K562 (cell line): ENCODE measurements around the gene RNF121. TPM values are rescaled to one million over a fixed set of nuclear protein-coding genes. Genes with fewer than 3 reads are reported as not detected.

Experiments used
- ATF4 ChIP-seq: fragments of 450-650 bp; formaldehyde crosslinking; IDR thresholded peaks from 2 replicates; pipeline ENCODE4 v1.4.0; 2022; ENCODE audit warnings: mild to moderate bottlenecking, moderate library complexity
- E2F8 ChIP-seq: fragments of 450-650 bp; IDR thresholded peaks from 2 replicates; pipeline ENCODE4 v1.7.1; 2018; ENCODE audit warnings: mild to moderate bottlenecking, low read depth; ENCODE audit not compliant: partially characterized antibody
- EP300 ChIP-seq: IDR thresholded peaks from 2 replicates; pipeline ENCODE4 v1.6.1; 2012; ENCODE audit warnings: low read length, improper control_type of control experiment
- GTF2B ChIP-seq: IDR thresholded peaks from 2 replicates; pipeline ENCODE4 v1.6.1; 2011; ENCODE audit not compliant: insufficient read length; ENCODE audit errors: extremely low read depth
- MAFF ChIP-seq: IDR thresholded peaks from 2 replicates; pipeline ENCODE4 v1.6.1; 2012; ENCODE audit warnings: low read length, improper control_type of control experiment
- MCM7 ChIP-seq, 2 experiments: fragments of 450-650 bp; IDR thresholded peaks; 2 replicates each; pipeline ENCODE4 v1.6.1; 2016 to 2018
- MEIS2 ChIP-seq: fragments of 450-650 bp; IDR thresholded peaks from 2 replicates; pipeline ENCODE4 v1.6.1; 2014; ENCODE audit warnings: mild to moderate bottlenecking; ENCODE audit not compliant: partially characterized antibody
- NR4A1 ChIP-seq, 2 experiments: fragments of 250-450 bp in 1 of 2; fragments of 450-650 bp in 1 of 2; sonication (Bioruptor Pico) in 1 of 2; IDR thresholded peaks; 2 replicates each; pipeline versions ENCODE4 v1.4.0 to v1.6.1; 2016 to 2020; ENCODE audit warnings: mild to moderate bottlenecking in 2 of 2, missing compliant biosample characterization in 1 of 2, missing genetic modification characterization in 1 of 2, moderate library complexity in 1 of 2
- PTTG1 ChIP-seq: fragments of 450-650 bp; IDR thresholded peaks from 2 replicates; pipeline ENCODE4 v1.6.1; 2016; ENCODE audit warnings: low read depth, mild to moderate bottlenecking, missing genetic modification characterization, missing compliant biosample characterization
- SMAD4 ChIP-seq: fragments of 250-450 bp; sonication (Bioruptor Pico); conservative IDR thresholded peaks from 2 replicates; pipeline ENCODE4 v1.8.0; 2021; ENCODE audit warnings: inconsistent platforms, mild to moderate bottlenecking, moderate library complexity
- SMARCA4 ChIP-seq: fragments of 450-650 bp; IDR thresholded peaks from 2 replicates; pipeline ENCODE4 v1.6.1; 2016
- SMARCC2 ChIP-seq: fragments of 450-650 bp; IDR thresholded peaks from 2 replicates; pipeline ENCODE4 v1.6.1; 2017; ENCODE audit warnings: antibody characterized with exemption, moderate library complexity, mild to moderate bottlenecking, low read depth
- TFAM ChIP-seq: fragments of 250-450 bp; sonication (Bioruptor Pico); conservative IDR thresholded peaks from 2 replicates; pipeline ENCODE4 v1.5.0; 2021; ENCODE audit warnings: mild to moderate bottlenecking, moderate library complexity
- TSHZ1 ChIP-seq: fragments of 250-450 bp; sonication (Bioruptor Pico); IDR thresholded peaks from 2 replicates; pipeline ENCODE4 v1.4.0; 2020; ENCODE audit warnings: mild to moderate bottlenecking, moderate library complexity
- ZC3H4 ChIP-seq: sonication (generic); formaldehyde crosslinking; IDR thresholded peaks from 2 replicates; pipeline ENCODE4 v1.9.0; 2021; ENCODE audit warnings: missing genetic modification reagents, borderline replicate concordance
- ZNF583 ChIP-seq: fragments of 250-450 bp; sonication (Bioruptor Pico); IDR thresholded peaks from 2 replicates; pipeline ENCODE4 v1.4.0; 2020
- ZNF655 ChIP-seq: fragments of 250-450 bp; sonication (Bioruptor Pico); IDR thresholded peaks from 2 replicates; pipeline ENCODE4 v1.5.0; 2021
- polyA plus RNA-seq, 8 experiments: library from polyadenylated mRNA; depleted of rRNA in 4 of 8; stranded (reverse) in 5 of 8; unstranded in 3 of 8; fragments of >200 nt; fragmentation: Nextera tagmentation in 2 of 8; fragmentation: Illumina TruSeq in 1 of 8; extraction: Ambion mirVana in 2 of 8; extraction: Trizol in 1 of 8; gene quantifications; 2 replicates each; pipeline versions ENCODE4 v1.2.1 to v1.2.3, GENCODE V29; 2011 to 2014; ENCODE audit warnings: inconsistent platforms in 1 of 8, missing spikeins in 1 of 8
- total RNA-seq, 7 experiments: library from RNA; depleted of rRNA in 6 of 7; stranded (reverse); fragments of >200 nt in 6 of 7; fragmentation: Illumina TruSeq in 2 of 7; extraction: Trizol in 2 of 7; gene quantifications; 2 replicates each; pipeline versions ENCODE4 v1.2.1 to v1.2.3, GENCODE V29; 2011 to 2021; ENCODE audit warnings: low replicate concordance in 1 of 7

Gene RNF121
- total and polyA plus RNA-seq, 9 of the 15 experiments (the other 6 are each of a cell fraction or from before 2014, with no cell fraction given) = 8.0 to 63.4 (median 20.5) TPM

- TF ChIP-seq TSHZ1 (CRISPR knock-in tag) (no peak), GTF2B (no peak), SMARCC2 (no peak), E2F8 (peak; percentile 32), SMARCA4 (peak; percentile 52; the same call in 1 of the 2 replicates), EP300 (peak; percentile 54; the same call in 1 of the 2 replicates), MAFF (no peak), PTTG1 (no peak), TFAM (CRISPR knock-in tag) (no peak), NR4A1 (CRISPR knock-in tag; IDR thresholded peaks at IDR 0.05) (no peak), NR4A1 (tag; IDR thresholded peaks at IDR 0.05) (0 out of 2 replicates have a peak, but pooled peaks have one; percentile 44), ZNF655 (CRISPR knock-in tag) (no peak), MCM7 (IDR thresholded peaks at IDR 0.05) (no peak), MEIS2 (peak; percentile 47), ATF4 (CRISPR knock-in tag) (peak; percentile 96), SMAD4 (CRISPR knock-in tag) (peak; percentile 31; the same call in 1 of the 2 replicates), ZC3H4 (CRISPR knock-in tag) (no peak), ZNF583 (CRISPR knock-in tag) (0 out of 2 replicates have a peak, but pooled peaks have one; percentile 28)
Observed at GRCh38 chr11:71947498-71947897, 18.7 kb downstream of the RNF121 start (continued).
